ENCODE measurements around the gene ITK.

DNA sequence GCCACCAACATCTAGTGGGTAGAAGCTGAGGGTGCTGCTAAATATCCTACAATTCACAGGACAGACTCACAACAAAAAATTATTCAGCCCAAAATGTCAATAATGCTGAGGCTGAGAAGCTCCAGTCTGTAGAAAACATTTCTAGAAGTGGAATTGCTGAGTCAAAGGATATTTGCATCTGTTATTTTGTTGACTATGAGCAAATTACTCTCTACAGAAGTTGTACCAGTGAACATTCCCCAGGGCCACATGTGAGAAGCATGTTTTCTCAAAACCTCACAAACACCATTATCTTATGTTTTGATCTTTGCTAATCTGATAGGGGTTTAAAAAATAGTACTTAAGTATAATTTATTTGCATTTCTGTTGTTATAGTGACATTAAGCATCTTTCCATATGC, 15.4 kb downstream of the ITK start:
- TF ChIP-seq SPI1 (IDR thresholded peaks at IDR 0.05; ENCODE audit: borderline replicate concordance, low read depth) (no peak), CTCF (IDR thresholded peaks at IDR 0.05; ENCODE audit: insufficient read depth, low read length) (no peak), GABPA (IDR thresholded peaks at IDR 0.05; ENCODE audit: low read depth) (no peak), POLR2AphosphoS5 (IDR thresholded peaks at IDR 0.05; ENCODE audit: low read depth) (no peak)

All from HL-60 (cell line).